Astrocyte of the cerebellum (primary cell): ENCODE results near the gene NAA80.

Source experiments
- DNase-seq: peaks from one replicate; pipeline ENCODE4 v3.0.0-alpha.2; 2011; ENCODE audit warnings: low read depth
- H3K4me3 ChIP-seq: 2 replicates; pipeline ENCODE4 v1.5.1; 2011; ENCODE audit warnings: mild to moderate bottlenecking, low read depth, low read length, moderate library complexity
- in situ Hi-C: cut with HindIII; loops from 2 replicates; pipeline ENCODE4 v1.10.0; 2017; ENCODE audit warnings: low sequenced_read_pairs
- TF ChIP-seq, protein P1 (sequence below): IDR thresholded peaks from 2 replicates; pipeline ENCODE4 v1.5.1; 2012; ENCODE audit warnings: low read length, low read depth, moderate library complexity, mild to moderate bottlenecking; ENCODE audit errors: missing control alignments

NAA80 gene

DNA sequence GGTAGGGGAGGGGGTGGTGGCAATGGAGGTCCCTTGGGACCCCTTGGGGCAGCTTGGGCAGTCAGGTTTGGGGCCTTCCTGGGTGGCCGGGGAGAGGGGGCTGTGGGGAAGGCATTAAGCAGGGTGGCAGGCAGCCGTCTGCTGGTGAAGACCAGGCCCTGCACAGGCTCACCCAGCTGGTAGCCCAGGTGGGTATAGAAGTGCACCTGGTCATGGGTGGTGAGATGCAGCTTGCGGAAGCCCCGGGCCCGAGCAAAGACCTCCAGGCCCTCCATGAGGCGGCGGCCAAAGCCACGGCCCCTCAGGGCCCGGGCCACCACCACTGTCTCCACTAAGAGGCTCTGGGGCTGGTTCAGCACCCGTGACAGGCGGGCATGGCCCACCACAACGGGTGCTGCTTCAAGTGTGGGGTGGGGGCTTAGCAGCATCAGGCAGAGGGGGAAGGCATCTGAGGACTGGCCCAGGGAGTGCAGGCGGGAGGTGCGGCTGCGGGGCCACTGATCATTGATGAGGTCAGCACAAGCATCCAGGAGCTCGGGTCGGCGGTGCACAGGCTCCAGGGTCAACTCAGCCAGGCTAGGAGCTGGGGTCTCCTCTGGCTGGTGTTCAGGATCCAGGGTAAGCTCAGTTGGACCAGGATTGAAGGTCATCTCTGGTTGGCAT lies 2.4 kb downstream of the NAA80 start:
- TF ChIP-seq, protein P1, sequence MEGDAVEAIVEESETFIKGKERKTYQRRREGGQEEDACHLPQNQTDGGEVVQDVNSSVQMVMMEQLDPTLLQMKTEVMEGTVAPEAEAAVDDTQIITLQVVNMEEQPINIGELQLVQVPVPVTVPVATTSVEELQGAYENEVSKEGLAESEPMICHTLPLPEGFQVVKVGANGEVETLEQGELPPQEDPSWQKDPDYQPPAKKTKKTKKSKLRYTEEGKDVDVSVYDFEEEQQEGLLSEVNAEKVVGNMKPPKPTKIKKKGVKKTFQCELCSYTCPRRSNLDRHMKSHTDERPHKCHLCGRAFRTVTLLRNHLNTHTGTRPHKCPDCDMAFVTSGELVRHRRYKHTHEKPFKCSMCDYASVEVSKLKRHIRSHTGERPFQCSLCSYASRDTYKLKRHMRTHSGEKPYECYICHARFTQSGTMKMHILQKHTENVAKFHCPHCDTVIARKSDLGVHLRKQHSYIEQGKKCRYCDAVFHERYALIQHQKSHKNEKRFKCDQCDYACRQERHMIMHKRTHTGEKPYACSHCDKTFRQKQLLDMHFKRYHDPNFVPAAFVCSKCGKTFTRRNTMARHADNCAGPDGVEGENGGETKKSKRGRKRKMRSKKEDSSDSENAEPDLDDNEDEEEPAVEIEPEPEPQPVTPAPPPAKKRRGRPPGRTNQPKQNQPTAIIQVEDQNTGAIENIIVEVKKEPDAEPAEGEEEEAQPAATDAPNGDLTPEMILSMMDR, result no peak
- DNase-seq, result no peak
- in situ Hi-C loops, result no loop called here
- H3K4me3 ChIP-seq, result no peak overlapping the region

GRCh38 chr3:50295553-50296431 lies 3.4 kb downstream of the NAA80 start:
- in situ Hi-C loops, result no loop called here
- TF ChIP-seq, protein P1, result no peak
- no peak overlapping the region for H3K4me3 ChIP-seq
- DNase-seq, result no peak

- TF ChIP-seq, protein P1, result no peak
- no peak overlapping the region for H3K4me3 ChIP-seq
- in situ Hi-C loops, result no loop called here
- no peak for DNase-seq
Measured at GRCh38 chr3:50294492-50295403, 4.5 kb downstream of the NAA80 start.

- in situ Hi-C loops, result no loop called here
- H3K4me3 ChIP-seq, result no peak overlapping the region
- DNase-seq, result no peak
- TF ChIP-seq, protein P1, result no peak
Measured at GRCh38 chr3:50294089-50294488, 5.1 kb downstream of the NAA80 start.

DNA sequence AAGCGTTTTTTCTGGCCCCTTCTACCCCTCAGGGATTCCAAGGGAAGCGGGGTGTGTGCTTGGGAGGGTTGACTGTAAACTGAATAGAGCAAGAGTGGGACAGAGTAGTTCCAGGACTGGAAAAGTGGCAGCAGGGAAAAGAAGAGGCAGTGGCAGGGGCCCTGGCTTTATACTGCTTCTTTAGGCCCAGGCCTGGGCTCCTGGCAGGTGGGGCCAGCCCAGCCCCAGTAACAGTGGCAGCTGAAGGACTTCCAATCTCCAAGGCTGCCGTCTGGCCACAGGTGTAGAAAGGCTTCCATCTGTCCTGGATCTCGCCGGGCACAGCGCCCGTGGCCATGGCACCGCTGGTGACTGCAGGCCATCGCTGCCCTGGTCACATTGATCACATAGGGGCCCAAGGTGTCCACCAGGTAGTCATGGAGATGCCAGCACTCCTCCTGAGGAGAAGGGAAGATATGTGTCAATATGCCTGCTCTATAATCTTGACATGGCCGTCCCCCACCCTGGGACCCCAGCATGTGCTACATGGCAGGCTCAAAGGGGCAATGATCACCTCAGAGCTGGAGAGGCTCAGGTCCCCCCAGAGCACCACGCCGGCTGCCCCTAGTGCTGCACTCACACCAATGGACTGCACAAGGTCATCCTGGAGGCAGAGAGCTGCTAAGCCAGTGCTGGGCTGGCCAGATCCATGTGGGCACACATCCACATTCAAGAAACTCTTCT lies 6.0 kb downstream of the NAA80 start:
- DNase-seq, result no peak
- TF ChIP-seq, protein P1, result no peak
- H3K4me3 ChIP-seq, result no peak overlapping the region
- in situ Hi-C loops, result no loop called here
